Activated CD4-positive, alpha-beta memory T cell treated with anti-CD3 and anti-CD28 coated beads for 36 hours (primary cell): Measurements from ENCODE around the gene ANKS1B. TPM values are rescaled to one million over a fixed set of nuclear protein-coding genes. Genes with fewer than 3 reads are reported as not detected.

Experiments
- CTCF ChIA-PET: fragments of 350-600 bp; sonication (Branson Sonifier 250); formaldehyde crosslinking; loops from one replicate; lab custom pipeline; 2021; ENCODE audit warnings: antibody characterized with exemption, inconsistent platforms; lab: Charles Lee
- POLR2A ChIA-PET: fragments of 350-600 bp; sonication (Branson Sonifier 250); formaldehyde crosslinking; loops from one replicate; lab custom pipeline; 2021; ENCODE audit warnings: antibody characterized with exemption; lab: Charles Lee
- DNase-seq: peaks from one replicate; pipeline ENCODE4 v3.0.0-alpha.2; 2020
- H3K27ac Mint-ChIP-seq: one replicate; pipeline ENCODE4 v1.8.0; 2021; ENCODE audit warnings: mixed read lengths
- H3K27me3 Mint-ChIP-seq: one replicate; pipeline ENCODE4 v1.8.0; 2021; ENCODE audit warnings: mixed read lengths
- H3K36me3 Mint-ChIP-seq: one replicate; pipeline ENCODE4 v1.8.0; 2021; ENCODE audit warnings: mixed read lengths
- H3K4me1 Mint-ChIP-seq: one replicate; pipeline ENCODE4 v1.8.0; 2021; ENCODE audit warnings: low read depth, mixed read lengths
- H3K4me3 Mint-ChIP-seq: one replicate; pipeline ENCODE4 v1.8.0; 2021; ENCODE audit warnings: mild to moderate bottlenecking, mixed read lengths
- H3K9me3 Mint-ChIP-seq: one replicate; pipeline ENCODE4 v1.8.0; 2021; ENCODE audit warnings: mixed read lengths
- intact Hi-C: fragments of 100-400 bp; cut with micrococcal nuclease; formaldehyde crosslinking; loops from one replicate; pipeline ENCODE4 v1.15.1; 2023
- total RNA-seq, 2 experiments: library from RNA; stranded (reverse); gene quantifications; one replicate each; pipeline ENCODE4 v1.2.3, GENCODE V29; 2021

ANKS1B gene
- total RNA-seq, 2 experiments from 2014 or later = 0.97 to 1.0 TPM

GRCh38 chr12:98819821-98820404, 1164.8 kb downstream of the ANKS1B start:
- no peaks in the 10 kb centered on the region for H3K9me3 Mint-ChIP-seq
- DNase-seq = no peak
- no peak overlapping the region for H3K27ac Mint-ChIP-seq
- H3K4me3 Mint-ChIP-seq = no peak overlapping the region
- POLR2A ChIA-PET = no interaction called here
- H3K4me1 Mint-ChIP-seq = no peaks in the 10 kb centered on the region
- CTCF ChIA-PET = interaction anchor here (2.0 kb wide), 1 partner anchor 11 kb away, joined by 4 read pairs; no protein-coding TSS in a partner anchor
- peaks cover 20% of the 10 kb centered on the region for H3K27me3 Mint-ChIP-seq
- intact Hi-C loops = no loop called here
- H3K36me3 Mint-ChIP-seq = no peaks in the 10 kb centered on the region

GRCh38 chr12:98819071-98819470, 1165.7 kb downstream of the ANKS1B start:
- no peaks in the 10 kb centered on the region for H3K4me1 Mint-ChIP-seq
- no peak overlapping the region for H3K4me3 Mint-ChIP-seq
- ChIA-PET CTCF (interaction anchor here (2.0 kb wide), 1 partner anchor 10 kb away, joined by 4 read pairs; no protein-coding TSS in a partner anchor), POLR2A (no interaction called here)
- DNase-seq = no peak
- intact Hi-C loops = no loop called here
- H3K27me3 Mint-ChIP-seq = peaks cover 23% of the 10 kb centered on the region
- no peaks in the 10 kb centered on the region for H3K36me3 Mint-ChIP-seq
- no peaks in the 10 kb centered on the region for H3K9me3 Mint-ChIP-seq
- H3K27ac Mint-ChIP-seq = no peak overlapping the region

GRCh38 chr12:98818239-98818638, 1166.5 kb downstream of the ANKS1B start:
- POLR2A ChIA-PET = no interaction called here
- no peaks in the 10 kb centered on the region for H3K36me3 Mint-ChIP-seq
- no peak overlapping the region for H3K4me3 Mint-ChIP-seq
- CTCF ChIA-PET = no interaction called here
- H3K4me1 Mint-ChIP-seq = no peaks in the 10 kb centered on the region
- no peak overlapping the region for H3K27ac Mint-ChIP-seq
- DNase-seq = no peak
- H3K9me3 Mint-ChIP-seq = no peaks in the 10 kb centered on the region
- intact Hi-C loops = no loop called here
- peaks cover 23% of the 10 kb centered on the region for H3K27me3 Mint-ChIP-seq

GRCh38 chr12:98817742-98818141, 1167.0 kb downstream of the ANKS1B start:
- DNase-seq = no peak
- no peak overlapping the region for H3K27ac Mint-ChIP-seq
- H3K27me3 Mint-ChIP-seq = peaks cover 23% of the 10 kb centered on the region
- H3K4me1 Mint-ChIP-seq = no peaks in the 10 kb centered on the region
- intact Hi-C loops = no loop called here
- H3K36me3 Mint-ChIP-seq = no peaks in the 10 kb centered on the region
- POLR2A ChIA-PET = no interaction called here
- no peaks in the 10 kb centered on the region for H3K9me3 Mint-ChIP-seq
- H3K4me3 Mint-ChIP-seq = no peak overlapping the region
- CTCF ChIA-PET = no interaction called here

- CTCF ChIA-PET = no interaction called here
- no peaks in the 10 kb centered on the region for H3K9me3 Mint-ChIP-seq
- intact Hi-C loops = no loop called here
Measured at GRCh38 chr12:98816720-98817119, 1168.0 kb downstream of the ANKS1B start.

GRCh38 chr12:98814254-98814653, 1170.5 kb downstream of the ANKS1B start:
- H3K9me3 Mint-ChIP-seq = no peaks in the 10 kb centered on the region
- POLR2A ChIA-PET = no interaction called here
- no peak overlapping the region for H3K27ac Mint-ChIP-seq
- H3K4me1 Mint-ChIP-seq = no peaks in the 10 kb centered on the region
- no peak overlapping the region for H3K4me3 Mint-ChIP-seq
- no peaks in the 10 kb centered on the region for H3K36me3 Mint-ChIP-seq
- H3K27me3 Mint-ChIP-seq = peaks cover 18% of the 10 kb centered on the region
- CTCF ChIA-PET = no interaction called here
- intact Hi-C loops = no loop called here
- no peak for DNase-seq

More at GRCh38 chr12:98816720-98817119, 1168.0 kb downstream of the ANKS1B start:
- Mint-ChIP-seq H3K36me3 (no peaks in the 10 kb centered on the region), H3K4me3 (no peak overlapping the region), H3K27ac (no peak overlapping the region), H3K4me1 (no peaks in the 10 kb centered on the region), H3K27me3 (peaks cover 23% of the 10 kb centered on the region)
- DNase-seq = no peak
- POLR2A ChIA-PET = no interaction called here

GRCh38 chr12:98812225-98812624, 1172.5 kb downstream of the ANKS1B start:
- no peaks in the 10 kb centered on the region for H3K9me3 Mint-ChIP-seq
- POLR2A ChIA-PET = no interaction called here
- H3K36me3 Mint-ChIP-seq = no peaks in the 10 kb centered on the region
- H3K4me3 Mint-ChIP-seq = no peak overlapping the region
- no peaks in the 10 kb centered on the region for H3K4me1 Mint-ChIP-seq
- H3K27ac Mint-ChIP-seq = no peak overlapping the region
- peaks cover 11% of the 10 kb centered on the region for H3K27me3 Mint-ChIP-seq
- CTCF ChIA-PET = no interaction called here
- DNase-seq = no peak
- intact Hi-C loops = no loop called here

GRCh38 chr12:98808243-98808875, 1176.4 kb downstream of the ANKS1B start:
- Mint-ChIP-seq H3K4me1 (no peaks in the 10 kb centered on the region), H3K36me3 (no peaks in the 10 kb centered on the region), H3K9me3 (no peaks in the 10 kb centered on the region), H3K4me3 (no peak overlapping the region), H3K27me3 (peaks cover 2% of the 10 kb centered on the region), H3K27ac (no peak overlapping the region)
- CTCF ChIA-PET = interaction anchor here (0.9 to 2.0 kb wide), 2 partner anchors 12 to 109 kb away, joined by 4 read pairs; no protein-coding TSS in a partner anchor
- POLR2A ChIA-PET = no interaction called here
- DNase-seq = no peak
- intact Hi-C loops = no loop called here

- ChIA-PET POLR2A (no interaction called here), CTCF (no interaction called here)
- H3K27ac Mint-ChIP-seq = no peak overlapping the region
- H3K9me3 Mint-ChIP-seq = no peaks in the 10 kb centered on the region
- H3K36me3 Mint-ChIP-seq = no peaks in the 10 kb centered on the region
- peaks cover 4% of the 10 kb centered on the region for H3K27me3 Mint-ChIP-seq
- H3K4me1 Mint-ChIP-seq = no peaks in the 10 kb centered on the region
- intact Hi-C loops = no loop called here
- no peak overlapping the region for H3K4me3 Mint-ChIP-seq
- no peak for DNase-seq
Measured at GRCh38 chr12:98807187-98807586, 1177.5 kb downstream of the ANKS1B start.

GRCh38 chr12:98803468-98804209, 1181.1 kb downstream of the ANKS1B start:
- Mint-ChIP-seq H3K36me3 (no peaks in the 10 kb centered on the region), H3K27ac (no peak overlapping the region)
- POLR2A ChIA-PET = no interaction called here

GRCh38 chr12:98799822-98800221, 1184.9 kb downstream of the ANKS1B start:
- ChIA-PET CTCF (interaction anchor here (0.7 kb wide), 1 partner anchor 101 kb away, joined by 3 read pairs; no protein-coding TSS in a partner anchor), POLR2A (no interaction called here)
- no peak overlapping the region for H3K4me3 Mint-ChIP-seq
- DNase-seq = no peak
- intact Hi-C loops = loop anchor here (5.0 kb wide), 1 partner anchor 73 kb away; no protein-coding TSS in a partner anchor
- H3K27me3 Mint-ChIP-seq = peaks cover 4% of the 10 kb centered on the region
- no peaks in the 10 kb centered on the region for H3K36me3 Mint-ChIP-seq
- H3K27ac Mint-ChIP-seq = no peak overlapping the region
- no peaks in the 10 kb centered on the region for H3K4me1 Mint-ChIP-seq
- H3K9me3 Mint-ChIP-seq = no peaks in the 10 kb centered on the region

More at GRCh38 chr12:98803468-98804209, 1181.1 kb downstream of the ANKS1B start:
- no peak for DNase-seq
- intact Hi-C loops = no loop called here
- CTCF ChIA-PET = no interaction called here
- H3K27me3 Mint-ChIP-seq = peaks cover 4% of the 10 kb centered on the region
- no peak overlapping the region for H3K4me3 Mint-ChIP-seq
- no peaks in the 10 kb centered on the region for H3K4me1 Mint-ChIP-seq
- no peaks in the 10 kb centered on the region for H3K9me3 Mint-ChIP-seq

GRCh38 chr12:98799146-98799810, 1185.5 kb downstream of the ANKS1B start:
- Mint-ChIP-seq H3K4me3 (no peak overlapping the region), H3K27me3 (peaks cover 4% of the 10 kb centered on the region), H3K4me1 (no peaks in the 10 kb centered on the region), H3K27ac (no peak overlapping the region), H3K36me3 (no peaks in the 10 kb centered on the region), H3K9me3 (no peaks in the 10 kb centered on the region)
- DNase-seq = no peak
- POLR2A ChIA-PET = no interaction called here
- CTCF ChIA-PET = interaction anchor here (0.6 to 1.0 kb wide), 3 partner anchors 39 to 100 kb away, joined by 3 to 4 read pairs (median 3); no protein-coding TSS in a partner anchor
- intact Hi-C loops = loop anchor here (5.0 kb wide), 1 partner anchor 72 kb away; no protein-coding TSS in a partner anchor
